Kidney epithelial cell (primary cell): Measurements from ENCODE around the gene PPP2R3A. TPM values are rescaled to one million over a fixed set of nuclear protein-coding genes. Genes with fewer than 3 reads are reported as not detected.
"Not testable (repeated sequence)": the region's sequence is repeated elsewhere in the genome, so short reads cannot be mapped to it uniquely, and the experiment has no call there.

Source experiments
- DNase-seq: peaks from one replicate; pipeline ENCODE4 v3.0.0-alpha.2; 2010; ENCODE audit warnings: low read depth
- H3K27me3 ChIP-seq: 2 replicates; pipeline ENCODE4 v1.6.0; 2011; ENCODE audit warnings: low read length; ENCODE audit not compliant: control insufficient read depth, insufficient read depth
- H3K36me3 ChIP-seq: 2 replicates; pipeline ENCODE4 v1.5.1; 2011; ENCODE audit warnings: low read length; ENCODE audit not compliant: control insufficient read depth, insufficient read depth
- H3K4me3 ChIP-seq: 2 replicates; pipeline ENCODE4 v1.5.1; 2011; ENCODE audit warnings: low read depth, mild to moderate bottlenecking, control low read depth, low read length
- CTCF ChIP-seq: IDR thresholded peaks from 2 replicates; pipeline ENCODE4 v1.5.1; 2011; ENCODE audit warnings: mild to moderate bottlenecking, moderate library complexity, low read length, control low read depth, inconsistent platforms; ENCODE audit not compliant: insufficient read depth, poor library complexity, severe bottlenecking
- total RNA-seq: library from RNA; depleted of rRNA; stranded (reverse); fragments of >200 nt; gene quantifications from 2 replicates; pipeline ENCODE4 v1.2.3, GENCODE V29; 2015

Gene PPP2R3A
- total RNA-seq, 1 donor from 2014 or later = 14.3 TPM

GRCh38 chr3:136166507-136166906 lies 201.0 kb downstream of the PPP2R3A start:
- TF ChIP-seq CTCF = no peak
- Histone ChIP-seq H3K4me3 (no peak overlapping the region), H3K36me3 (no peaks in the 10 kb centered on the region), H3K27me3 (no peaks in the 10 kb centered on the region)
- no peak for DNase-seq

GRCh38 chr3:136168236-136168635 lies 202.7 kb downstream of the PPP2R3A start:
- H3K4me3 ChIP-seq, H3K27me3 ChIP-seq, H3K36me3 ChIP-seq, DNase-seq: not testable (repeated sequence)

GRCh38 chr3:136171097-136171542 lies 205.6 kb downstream of the PPP2R3A start:
- Histone ChIP-seq H3K27me3 (no peaks in the 10 kb centered on the region), H3K36me3 (no peaks in the 10 kb centered on the region), H3K4me3 (no peak overlapping the region)
- no peak for TF ChIP-seq CTCF
- no peak for DNase-seq

GRCh38 chr3:136173939-136174490 lies 208.5 kb downstream of the PPP2R3A start:
- no peak for DNase-seq
- no peak for TF ChIP-seq CTCF

GRCh38 chr3:136177876-136178275 lies 212.3 kb downstream of the PPP2R3A start:
- no peak overlapping the region for H3K4me3 ChIP-seq
- no peaks in the 10 kb centered on the region for H3K27me3 ChIP-seq
- H3K36me3 ChIP-seq = no peaks in the 10 kb centered on the region
- DNase-seq = no peak
- TF ChIP-seq CTCF = no peak

More at GRCh38 chr3:136173939-136174490, 208.5 kb downstream of the PPP2R3A start:
- Histone ChIP-seq H3K4me3 (no peak overlapping the region), H3K27me3 (no peaks in the 10 kb centered on the region), H3K36me3 (no peaks in the 10 kb centered on the region)

- DNase-seq = no peak
- no peaks in the 10 kb centered on the region for H3K27me3 ChIP-seq
- TF ChIP-seq CTCF = no peak
- no peaks in the 10 kb centered on the region for H3K36me3 ChIP-seq
- no peak overlapping the region for H3K4me3 ChIP-seq
Measured at GRCh38 chr3:136181741-136182140, 216.2 kb downstream of the PPP2R3A start.
